Measurements from ENCODE around the gene STKLD1. TPM values are rescaled to one million over a fixed set of nuclear protein-coding genes. Genes with fewer than 3 reads are reported as not detected.
A peak's percentile ranks its signal among the peaks of the same experiment; 100 is the strongest.
"Not testable (repeated sequence)": the region's sequence is repeated elsewhere in the genome, so short reads cannot be mapped to it uniquely, and the experiment has no call there.

STKLD1 gene
- polyA plus RNA-seq, 2 of the 4 experiments (the other 2 are of a cell fraction): 1.1 to 1.2 TPM

DNA sequence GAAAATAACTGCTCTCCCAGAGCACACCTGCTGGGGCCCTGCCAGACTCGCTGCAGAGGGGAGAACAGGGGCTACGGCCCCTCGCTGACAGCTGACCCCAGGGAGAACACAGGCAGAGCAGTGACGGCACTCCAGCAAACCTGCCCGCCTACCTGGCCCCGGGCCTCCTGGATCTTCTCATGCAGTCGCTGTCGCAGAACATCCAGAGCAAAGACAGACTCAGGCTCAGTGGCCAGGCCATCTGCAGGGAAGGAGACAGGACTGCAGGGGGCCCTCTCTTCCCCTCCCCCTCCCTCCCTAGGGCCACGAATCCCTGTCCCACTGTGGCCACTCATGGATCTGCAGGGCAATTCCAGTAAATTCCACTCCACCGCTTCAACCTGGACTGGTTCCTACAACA is 42.6 kb upstream of the STKLD1 start:
- TF ChIP-seq FOSB (CRISPR knock-in tag; IDR thresholded peaks at IDR 0.05) (no peak), RARB (CRISPR knock-in tag; IDR thresholded peaks at IDR 0.05) (no peak), GATA3 (IDR thresholded peaks at IDR 0.05; ENCODE audit: borderline replicate concordance) (no peak), JUN (IDR thresholded peaks at IDR 0.05) (no peak)
- H3K9me3 ChIP-seq: no peaks in the 10 kb centered on the region
- 98% methylated on average over 8 of the region's 10 CpGs for WGBS (ENCODE audit: missing lambda C conversion rate)
- ChIA-PET CTCF (interaction anchor here (0.6 to 6.5 kb wide), 5 partner anchors 9 to 154 kb away, joined by 3 to 82 read pairs (median 7); no protein-coding TSS in a partner anchor), POLR2A (no interaction called here)
- no peak overlapping the region for H3K4me3 ChIP-seq
- no peak for FAIRE-seq
- DNase-seq (ENCODE audit: low read depth in 1 of 2, low spot score in 1 of 2): no peak
- no peak for ATAC-seq
- no peak overlapping the region for H3K4me2 ChIP-seq
- no peak overlapping the region for H3K27ac ChIP-seq
- H3K4me1 ChIP-seq: peaks cover 16% of the 10 kb centered on the region

- Histone ChIP-seq H3K27ac (no peak overlapping the region), H3K9me3 (no peaks in the 10 kb centered on the region), H3K4me1 (peaks cover 16% of the 10 kb centered on the region), H3K4me3 (no peak overlapping the region), H3K4me2 (peak overlapping the region; percentile 85)
- POLR2A ChIA-PET: no interaction called here
- 96% methylated on average over 6 of the region's 6 CpGs for WGBS (ENCODE audit: missing lambda C conversion rate)
- no peak for FAIRE-seq
- no peak for ATAC-seq
- CTCF ChIA-PET: interaction anchor here (0.6 to 2.4 kb wide), 5 partner anchors 95 to 231 kb away, joined by 3 to 13 read pairs (median 3); no protein-coding TSS in a partner anchor
- TF ChIP-seq MAX (IDR thresholded peaks at IDR 0.05) (no peak), CTCF (IDR thresholded peaks at IDR 0.05) (no peak), GATA3 (IDR thresholded peaks at IDR 0.05; ENCODE audit: borderline replicate concordance) (no peak), POLR2AphosphoS2 (conservative IDR thresholded peaks at IDR 0.05; ENCODE audit: low read length) (no peak), FOXS1 (CRISPR knock-in tag; IDR thresholded peaks at IDR 0.05) (no peak), CHD4 (IDR thresholded peaks at IDR 0.05; ENCODE audit: borderline replicate concordance) (no peak), CBX2 (IDR thresholded peaks at IDR 0.05; ENCODE audit: borderline replicate concordance, low read depth) (no peak), HOXB5 (CRISPR knock-in tag; IDR thresholded peaks at IDR 0.05) (no peak), MAFK (IDR thresholded peaks at IDR 0.05; ENCODE audit: partially characterized antibody) (no peak)
- TF ChIP-seq, protein P1, sequence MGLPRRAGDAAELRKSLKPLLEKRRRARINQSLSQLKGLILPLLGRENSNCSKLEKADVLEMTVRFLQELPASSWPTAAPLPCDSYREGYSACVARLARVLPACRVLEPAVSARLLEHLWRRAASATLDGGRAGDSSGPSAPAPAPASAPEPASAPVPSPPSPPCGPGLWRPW (IDR thresholded peaks at IDR 0.05): no peak
- no peak for DNase-seq (ENCODE audit: low read depth in 1 of 2, low spot score in 1 of 2)
Measured at GRCh38 chr9:133334161-133334560, 42.0 kb upstream of the STKLD1 start.

GRCh38 chr9:133334888-133335287 is 41.3 kb upstream of the STKLD1 start:
- CTCF ChIA-PET: interaction anchor here (0.7 to 2.4 kb wide), 6 partner anchors 96 to 408 kb away, joined by 3 to 13 read pairs (median 4); no protein-coding TSS in a partner anchor
- DNase-seq (ENCODE audit: low read depth in 1 of 2, low spot score in 1 of 2); H3K9me3 ChIP-seq; FAIRE-seq; ATAC-seq: not testable (repeated sequence)
- H3K4me1 ChIP-seq: peaks cover 16% of the 10 kb centered on the region
- H3K27ac ChIP-seq: peak overlapping the region; percentile 91 to 97; a peak in 4 of 6 replicates
- peak overlapping the region; percentile 85 for H3K4me2 ChIP-seq
- POLR2A ChIA-PET: interaction anchor here (0.6 to 1.4 kb wide), 2 partner anchors 13 to 724 kb away, joined by 3 to 5 read pairs; partner anchors contain the start of genes MED22 and RPL7A
- 74% methylated on average over 11 of the region's 11 CpGs for WGBS (ENCODE audit: missing lambda C conversion rate)
- H3K4me3 ChIP-seq: peak overlapping the region; percentile 83

GRCh38 chr9:133335924-133336811 is 40.0 kb upstream of the STKLD1 start, which contains the start of gene SURF6:
Gene SURF6 (minus strand): TSS chr9:133336188. CDS start chr9:133336132, 56 bp downstream.
- H3K9me3 ChIP-seq: no peaks in the 10 kb centered on the region
- peak within 1 kb of the TSS; percentile 95 for H3K4me2 ChIP-seq
- peak; percentile 75 to 91 for DNase-seq (ENCODE audit: low read depth in 1 of 2, low spot score in 1 of 2)
- peak within 1 kb of the TSS; percentile 91 to 97 for H3K27ac ChIP-seq
- FAIRE-seq: peak; percentile 78
- CTCF ChIA-PET: interaction anchor here (0.6 kb wide), 1 partner anchor 144 kb away, joined by 3 read pairs; no protein-coding TSS in a partner anchor
- ATAC-seq: peak; percentile 94 to 95
- H3K4me1 ChIP-seq: peaks cover 16% of the 10 kb centered on the region
- POLR2A ChIA-PET: interaction anchor here (0.7 to 1.4 kb wide), 2 partner anchors 12 to 15 kb away, joined by 3 to 5 read pairs; partner anchors contain the start of genes MED22 and RPL7A
- WGBS (ENCODE audit: missing lambda C conversion rate): 21% methylated on average over 39 of the region's 70 CpGs
- peak within 1 kb of the TSS; percentile 83 for H3K4me3 ChIP-seq
- TF ChIP-seq TP53 (CRISPR knock-in tag; IDR thresholded peaks at IDR 0.05) (peak; percentile 82), POLR2A (IDR thresholded peaks at IDR 0.05; ENCODE audit: low read length) (peak; percentile 78), PHF8 (IDR thresholded peaks at IDR 0.05; ENCODE audit: borderline replicate concordance, low read depth) (peak; percentile 40; the same call in 1 of the 2 replicates), FOSL2 (IDR thresholded peaks at IDR 0.05) (no peak), FOSL2 (CRISPR knock-in tag; IDR thresholded peaks at IDR 0.05) (0 out of 2 replicates have a peak, but pooled peaks have one; percentile 1), MYC (IDR thresholded peaks at IDR 0.05; ENCODE audit: borderline replicate concordance, low read length) (peak; percentile 49; the same call in 1 of the 2 replicates), KDM5A (IDR thresholded peaks at IDR 0.05) (peak; percentile 74), CEBPB (IDR thresholded peaks at IDR 0.05) (peak in 1 of 2 experiments; percentile 25; a peak in 1 of 4 replicates), TFCP2L1 (CRISPR knock-in tag; IDR thresholded peaks at IDR 0.05) (peak; percentile 22; the same call in 1 of the 2 replicates), HEYL (CRISPR knock-in tag; IDR thresholded peaks at IDR 0.05) (no peak), HOXB5 (CRISPR knock-in tag; IDR thresholded peaks at IDR 0.05) (peak; percentile 45; the same call in 1 of the 2 replicates)
- TF ChIP-seq, protein P2, sequence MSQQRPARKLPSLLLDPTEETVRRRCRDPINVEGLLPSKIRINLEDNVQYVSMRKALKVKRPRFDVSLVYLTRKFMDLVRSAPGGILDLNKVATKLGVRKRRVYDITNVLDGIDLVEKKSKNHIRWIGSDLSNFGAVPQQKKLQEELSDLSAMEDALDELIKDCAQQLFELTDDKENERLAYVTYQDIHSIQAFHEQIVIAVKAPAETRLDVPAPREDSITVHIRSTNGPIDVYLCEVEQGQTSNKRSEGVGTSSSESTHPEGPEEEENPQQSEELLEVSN (IDR thresholded peaks at IDR 0.05; ENCODE audit: borderline replicate concordance, low read depth): peak; percentile 94

Measured in A549 (cell line).